Measurements from ENCODE around the gene PIM3.
"Not testable (repeated sequence)": the region's sequence is repeated elsewhere in the genome, so short reads cannot be mapped to it uniquely, and the experiment has no call there.

PIM3 gene

GRCh38 chr22:49968831-49969661 is 8.5 kb downstream of the PIM3 start:
- DNase-seq, result no peak

GRCh38 chr22:49969751-49970527 is 9.4 kb downstream of the PIM3 start:
- DNase-seq, result no peak

- DNase-seq, result peak; percentile 91
These were observed 10.1 kb downstream of the PIM3 start for GRCh38 chr22:49970528-49971231.

- DNase-seq, result peak; percentile 64
These were observed 10.9 kb downstream of the PIM3 start for GRCh38 chr22:49971232-49972162.

DNA sequence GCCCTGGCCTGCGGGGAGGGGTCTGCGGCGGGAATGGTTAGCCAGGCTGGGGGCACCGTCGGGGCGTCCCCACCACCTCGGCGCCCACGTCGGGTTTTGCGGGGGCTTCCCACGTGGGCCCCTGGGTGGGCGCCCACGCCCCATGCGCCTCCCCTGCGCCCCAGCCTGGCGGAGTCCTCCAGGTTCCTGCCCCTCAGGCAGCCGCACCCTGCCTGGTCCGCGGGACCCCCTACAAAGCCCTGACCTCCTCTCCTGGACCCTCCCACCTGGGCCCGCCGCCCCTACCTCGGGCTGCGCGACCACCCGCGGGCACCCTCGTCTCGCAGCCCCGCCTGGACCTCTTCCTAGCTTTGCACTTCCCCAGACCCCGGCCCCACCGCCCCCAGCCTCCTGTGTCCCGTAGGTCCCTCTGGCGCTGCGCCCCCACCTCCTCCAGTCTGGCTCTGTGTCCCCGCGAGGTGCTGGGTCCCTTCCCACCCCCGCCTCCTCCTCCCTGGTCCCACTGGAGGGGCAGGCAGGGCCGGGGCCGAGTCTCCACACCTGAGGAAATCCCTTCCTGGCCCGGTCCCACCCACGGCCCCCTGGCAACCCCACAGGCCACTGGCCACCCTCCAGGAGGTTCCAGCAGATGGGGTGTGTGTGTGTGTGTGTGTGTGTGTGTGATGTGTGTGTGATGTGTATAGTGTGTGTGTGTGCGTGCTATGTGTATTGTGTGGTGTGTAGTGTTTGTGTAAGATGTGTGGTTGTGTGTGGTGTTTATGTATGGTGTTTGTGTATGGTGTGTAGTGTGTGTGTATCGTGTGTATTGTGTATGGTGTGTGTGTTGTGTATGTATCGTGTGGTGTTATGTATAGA is 11.8 kb downstream of the PIM3 start:
- peak; percentile 4 for DNase-seq

GRCh38 chr22:49973018-49973961 is 12.7 kb downstream of the PIM3 start:
- peak; percentile 11 for DNase-seq

DNA sequence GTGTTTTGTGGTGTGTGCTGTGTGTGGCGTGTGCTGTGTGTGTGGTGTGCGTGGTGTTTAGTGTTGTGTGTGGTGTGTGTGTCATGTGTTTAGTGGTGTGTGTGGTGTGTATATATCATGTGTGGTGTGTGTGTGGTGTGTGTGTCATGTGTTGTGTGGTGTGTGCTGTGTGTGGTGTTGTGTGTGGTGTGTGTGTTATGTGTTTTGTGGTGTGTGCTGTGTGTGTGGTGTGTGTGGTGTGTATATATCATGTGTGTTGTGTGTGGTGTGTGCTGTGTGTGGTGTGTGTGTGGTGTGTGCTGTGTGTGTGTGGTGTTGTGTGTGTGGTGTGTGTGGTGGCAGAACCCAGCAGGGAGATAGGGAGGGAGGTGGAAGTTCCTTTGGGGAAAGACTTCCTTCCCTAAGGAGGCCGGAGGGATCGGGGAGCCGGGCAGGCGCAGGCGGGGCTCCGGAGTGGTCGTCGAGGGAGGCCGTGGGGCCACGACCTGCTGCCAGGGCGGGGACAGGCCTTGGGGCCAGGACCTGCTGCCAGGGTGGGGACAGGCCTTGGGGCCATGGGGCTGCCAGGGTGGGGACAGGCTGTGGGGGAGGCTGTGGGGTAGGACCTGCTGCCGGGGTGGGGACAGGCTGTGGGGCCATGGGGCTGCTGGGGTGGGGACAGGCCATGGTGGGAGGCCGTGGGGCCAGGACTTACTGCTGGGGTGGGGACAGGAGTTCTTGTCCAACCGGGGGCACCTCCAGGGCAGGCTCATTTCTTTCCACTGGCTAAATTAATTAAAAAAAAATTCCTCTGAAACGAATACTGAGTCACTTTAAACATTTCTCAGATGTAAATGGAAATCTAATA is 15.2 kb downstream of the PIM3 start:
- DNase-seq, result peak; percentile 6

DNA sequence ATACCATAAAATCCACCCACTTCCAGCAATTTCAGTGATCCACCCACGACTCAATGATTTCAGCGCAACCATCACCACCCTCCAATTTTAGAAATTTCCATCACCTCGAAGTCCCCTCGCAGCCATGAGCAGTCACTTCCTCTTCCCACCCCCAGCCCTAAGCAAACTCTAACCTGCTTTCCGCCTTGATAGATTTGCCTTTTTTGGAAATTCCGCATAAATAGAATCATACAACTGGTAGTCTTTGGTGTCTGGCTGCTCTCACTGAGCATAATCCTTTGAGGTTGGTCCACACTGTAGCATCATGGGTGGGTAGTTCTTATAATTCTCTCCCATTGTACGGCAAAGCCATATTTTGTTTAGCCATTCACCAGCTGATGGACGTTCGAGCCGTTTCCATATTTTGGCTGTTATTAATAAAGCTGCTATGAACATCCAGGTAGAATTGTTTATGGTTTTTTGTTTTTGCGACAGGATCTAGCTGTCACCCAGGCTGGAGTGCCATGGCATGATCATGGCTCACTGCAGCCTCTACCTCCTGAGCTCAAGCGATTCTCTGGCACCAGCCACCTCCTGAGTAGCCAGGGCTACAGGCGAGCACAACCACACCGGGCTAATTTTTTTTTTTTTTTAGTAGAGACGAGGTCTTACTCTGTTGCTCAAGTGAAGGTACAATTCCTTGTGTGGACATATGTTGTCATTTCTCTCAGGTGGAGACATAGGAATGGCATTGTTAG is 16.0 kb downstream of the PIM3 start:
- DNase-seq, result no peak

- DNase-seq, result no peak
These were observed 17.0 kb downstream of the PIM3 start for GRCh38 chr22:49977578-49977977.

DNA sequence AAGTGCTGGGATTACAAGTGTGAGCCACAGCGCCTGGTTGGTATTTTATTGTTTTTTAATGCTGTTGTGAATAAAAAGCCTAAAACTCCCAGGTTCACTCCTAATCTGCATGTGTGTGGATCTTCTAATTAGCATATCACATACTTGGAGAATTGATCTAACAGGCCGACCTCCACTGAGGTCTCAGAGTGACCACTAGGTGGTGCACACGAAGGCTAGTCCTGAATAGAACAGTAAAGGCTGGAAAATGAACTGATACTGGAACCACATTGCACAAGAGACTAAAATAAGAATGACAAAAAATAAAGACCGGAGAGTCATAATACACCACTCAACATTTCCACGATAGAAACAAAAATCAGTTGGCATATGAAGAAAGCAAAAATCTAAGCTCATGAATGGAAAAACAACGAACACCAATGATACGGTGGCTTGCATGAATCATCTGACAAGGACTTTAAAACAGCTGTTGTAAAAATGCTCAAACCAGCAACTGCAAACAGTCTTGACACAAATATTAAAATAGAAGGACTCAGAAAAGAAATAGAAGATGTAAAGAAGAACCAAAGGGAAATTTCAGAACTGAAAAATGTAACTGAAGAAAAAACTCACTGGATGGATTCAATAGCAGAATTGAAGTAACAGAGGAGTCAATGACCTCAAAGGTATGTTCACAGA is 19.2 kb downstream of the PIM3 start:
- no peak for DNase-seq

DNA sequence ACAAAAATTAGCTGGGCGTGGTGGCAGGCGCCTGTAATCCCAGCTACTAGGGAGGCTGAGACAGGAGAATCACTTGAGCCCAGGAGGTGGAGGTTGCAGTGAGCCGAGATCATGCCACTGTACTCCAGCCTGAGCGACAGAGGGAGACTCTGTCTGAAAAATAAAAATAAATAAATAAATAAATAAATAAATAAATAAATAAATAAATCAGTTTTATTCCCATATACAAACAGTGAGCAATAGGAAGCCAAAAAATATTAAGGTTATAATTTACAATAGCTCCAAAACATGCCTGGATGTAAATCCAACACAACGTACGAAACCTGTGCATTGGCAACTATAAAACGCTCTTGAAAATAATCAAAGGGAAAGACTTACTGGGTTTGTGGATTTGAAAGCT is 21.2 kb downstream of the PIM3 start:
- DNase-seq, result not testable (repeated sequence)

DNA sequence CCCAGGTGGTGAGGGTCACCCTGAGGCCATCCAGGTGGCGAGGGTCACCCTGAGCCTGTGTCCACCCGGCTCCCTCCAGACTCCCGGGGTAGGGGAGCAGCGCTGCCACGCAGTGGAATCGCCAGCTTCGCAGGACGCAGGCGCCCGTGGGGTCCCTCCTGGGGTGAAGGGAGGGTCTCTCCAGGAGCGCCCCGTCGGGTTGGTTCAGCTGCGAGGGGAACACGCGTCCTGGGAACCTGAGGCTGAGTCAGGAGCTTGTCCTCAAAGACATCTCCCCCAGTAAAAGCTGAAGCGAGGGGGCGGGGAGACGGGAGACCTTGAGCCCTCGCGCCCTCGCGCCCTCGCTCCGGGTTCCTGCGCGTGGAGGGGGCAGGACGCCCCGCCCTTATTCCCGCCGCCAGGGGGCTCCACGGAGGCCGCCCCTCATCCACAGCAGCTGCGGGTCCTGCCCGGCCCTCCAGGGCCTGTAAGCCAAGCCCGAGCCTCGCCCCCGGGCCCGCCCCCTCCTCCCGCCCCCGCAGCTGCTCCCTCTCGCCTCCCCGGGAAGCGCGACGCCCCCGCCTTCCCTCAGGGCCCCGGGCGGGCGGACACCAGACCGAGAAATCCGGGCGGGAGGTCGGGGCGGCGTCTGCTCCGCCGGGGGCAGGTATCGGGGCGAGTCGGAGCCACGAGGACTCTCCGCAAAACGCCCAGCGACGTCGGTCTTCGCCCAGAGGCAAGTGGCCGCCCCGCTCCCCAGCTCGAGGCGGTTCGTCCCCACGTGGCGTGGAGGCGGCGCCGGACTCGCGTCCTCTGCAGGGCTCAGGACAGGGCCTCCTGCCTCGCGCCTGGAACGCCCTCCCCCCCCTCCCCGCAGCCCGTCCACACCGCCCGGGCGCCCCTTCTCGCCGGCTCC is 22.8 kb downstream of the PIM3 start:
- peak; percentile 20 for DNase-seq

DNA sequence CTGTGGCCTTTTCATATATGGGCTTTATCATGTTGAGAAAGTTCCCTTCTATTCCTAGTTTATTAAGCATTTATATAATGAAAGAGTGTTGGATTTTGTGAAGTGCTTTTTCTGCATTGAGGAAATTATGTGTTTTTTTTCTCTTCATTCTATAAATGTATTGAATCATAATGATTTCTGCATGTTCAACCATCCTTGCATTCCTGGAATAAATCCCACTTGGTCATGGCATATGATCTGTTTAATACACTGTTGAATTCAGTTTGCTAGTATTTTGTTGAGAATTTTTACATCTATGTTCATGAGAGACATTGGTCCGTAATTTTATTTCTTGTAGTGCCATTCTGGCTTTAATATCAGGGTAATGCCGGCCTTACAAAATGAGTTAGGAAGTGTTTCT is 25.8 kb downstream of the PIM3 start:
- no peak for DNase-seq

- not testable (repeated sequence) for DNase-seq
These were observed 29.3 kb downstream of the PIM3 start for GRCh38 chr22:49989826-49990225.

GRCh38 chr22:49991167-49991566 is 30.6 kb downstream of the PIM3 start:
- no peak for DNase-seq

GRCh38 chr22:49991907-49992533 is 31.4 kb downstream of the PIM3 start:
- DNase-seq, result no peak

Measured in eye (tissue), 1 donor.